Fibroblast of skin of right biceps (primary cell): ENCODE results near the gene NUDT3.
"Not testable (repeated sequence)": the region's sequence is repeated elsewhere in the genome, so short reads cannot be mapped to it uniquely, and the experiment has no call there.

Source experiments
- DNase-seq: peaks from one replicate; pipeline ENCODE4 v3.0.0-alpha.2; 2013

NUDT3 gene

DNA sequence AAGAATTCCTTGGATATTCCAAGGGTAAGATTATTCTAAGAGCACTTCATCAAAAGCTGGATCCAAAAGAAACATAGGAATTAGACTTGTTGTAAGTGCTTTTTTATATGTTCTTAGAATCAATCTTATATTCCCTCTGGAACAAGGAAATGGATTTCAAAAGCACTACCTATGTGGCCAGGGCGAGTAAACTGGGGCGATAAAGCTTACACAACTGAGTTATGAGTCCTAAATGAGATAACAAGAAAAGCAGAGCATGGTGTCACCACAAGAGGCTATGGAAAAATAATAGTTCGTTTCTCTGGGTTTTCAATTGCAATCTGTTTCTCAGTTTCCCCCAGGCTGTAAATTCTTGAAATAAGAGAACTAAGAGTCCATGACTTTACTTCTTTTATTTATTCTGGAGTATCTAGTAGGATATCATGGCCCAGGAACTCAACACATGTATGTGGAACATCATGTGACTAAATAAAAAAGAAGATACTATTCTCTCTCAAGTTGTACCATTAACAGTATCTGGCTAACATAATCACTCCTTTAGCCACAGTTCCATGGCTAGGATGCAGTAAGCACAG lies 51.5 kb downstream of the NUDT3 start:
- DNase-seq = no peak

DNA sequence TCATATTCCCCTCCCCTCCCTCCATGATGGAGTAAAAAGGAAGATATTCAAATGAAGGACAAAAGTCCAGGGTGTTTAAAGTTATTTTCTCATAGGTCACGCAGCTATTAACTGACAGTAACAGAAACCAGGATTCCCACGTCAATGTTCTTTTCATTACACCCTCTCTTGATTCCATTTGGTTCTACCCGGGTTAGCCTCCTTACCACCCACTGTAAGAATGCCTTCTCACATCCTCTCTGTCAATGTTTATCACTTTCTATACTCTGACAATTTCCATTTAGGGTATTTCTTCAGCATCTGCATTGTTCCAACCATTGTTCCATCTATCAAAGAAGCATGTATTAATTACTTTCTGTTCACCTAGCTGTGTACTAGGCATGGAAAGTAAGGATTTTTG lies 52.1 kb downstream of the NUDT3 start:
- DNase-seq = no peak

DNA sequence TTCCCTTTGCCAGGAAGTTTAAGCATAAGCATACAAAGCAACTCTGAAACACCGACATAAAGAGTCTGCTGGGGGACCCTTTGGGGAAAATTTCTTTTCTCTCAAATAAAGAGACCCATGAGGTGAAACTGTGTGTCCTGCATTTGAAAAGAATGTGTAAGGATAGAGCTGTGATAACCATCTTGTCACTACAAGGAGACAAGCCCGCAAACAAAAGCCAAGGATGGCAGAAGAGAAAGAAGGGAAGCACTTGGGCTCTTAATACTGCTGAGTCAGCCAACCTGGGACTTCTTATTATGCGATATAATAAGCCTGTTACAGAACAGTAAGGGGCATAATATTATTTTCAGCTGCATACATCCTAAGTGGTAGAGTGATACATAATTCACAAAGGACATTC lies 52.5 kb downstream of the NUDT3 start:
- no peak for DNase-seq

DNA sequence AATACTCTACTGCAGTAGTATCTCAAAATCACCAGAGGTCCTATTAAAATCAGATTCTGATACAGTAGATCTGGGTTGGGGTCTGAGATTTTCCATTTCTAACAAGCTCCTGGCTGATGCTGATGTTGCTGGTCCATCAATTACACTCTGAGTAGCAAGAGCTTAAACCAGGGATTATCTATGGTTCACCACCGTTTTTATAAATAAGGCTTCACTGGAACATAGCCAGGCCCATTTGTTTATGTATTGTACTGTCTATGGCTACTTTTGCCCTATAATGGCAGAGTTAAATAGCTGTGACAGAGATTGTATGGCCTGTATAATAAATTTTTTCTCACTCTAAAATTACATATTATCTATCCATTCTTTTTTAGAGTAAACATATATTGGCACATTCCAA lies 53.0 kb downstream of the NUDT3 start:
- DNase-seq = no peak

DNA sequence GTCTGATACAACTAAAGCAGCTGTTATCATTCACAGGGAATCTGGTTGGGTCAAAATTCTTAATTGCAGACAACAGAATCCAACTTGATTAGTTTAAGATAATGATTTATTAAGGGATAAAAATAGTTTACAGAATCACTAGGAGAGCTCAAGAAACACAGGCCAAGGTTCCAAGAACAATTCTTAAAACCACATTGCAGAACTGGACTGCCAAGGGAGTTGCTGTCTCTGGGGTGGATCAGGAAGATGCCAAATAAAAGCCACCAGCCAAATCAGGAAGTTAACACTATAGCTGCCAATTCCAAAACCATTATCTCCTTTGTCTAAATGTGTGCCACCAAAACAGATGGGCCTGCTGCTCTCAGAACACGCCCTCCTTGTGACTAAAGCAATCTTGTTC lies 53.7 kb downstream of the NUDT3 start:
- no peak for DNase-seq

DNA sequence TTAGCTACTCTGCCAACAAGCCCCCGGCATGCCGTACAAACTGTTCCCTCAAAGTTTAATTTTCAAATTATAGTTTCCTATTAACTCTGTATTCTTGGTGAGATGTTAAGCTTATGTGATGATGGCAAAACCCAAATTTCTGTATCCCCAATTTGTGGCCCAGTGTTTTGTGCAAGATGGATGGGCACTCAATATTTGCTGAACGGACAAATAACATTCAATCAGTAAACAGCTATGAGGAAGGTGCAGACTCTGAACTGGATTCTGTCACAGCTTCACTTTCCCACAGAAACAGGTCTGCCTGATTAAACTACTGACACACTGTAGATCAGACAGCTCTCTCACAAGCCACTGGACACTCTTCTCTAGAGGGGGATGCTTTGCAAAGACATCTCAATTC lies 54.1 kb downstream of the NUDT3 start:
- DNase-seq = no peak

DNA sequence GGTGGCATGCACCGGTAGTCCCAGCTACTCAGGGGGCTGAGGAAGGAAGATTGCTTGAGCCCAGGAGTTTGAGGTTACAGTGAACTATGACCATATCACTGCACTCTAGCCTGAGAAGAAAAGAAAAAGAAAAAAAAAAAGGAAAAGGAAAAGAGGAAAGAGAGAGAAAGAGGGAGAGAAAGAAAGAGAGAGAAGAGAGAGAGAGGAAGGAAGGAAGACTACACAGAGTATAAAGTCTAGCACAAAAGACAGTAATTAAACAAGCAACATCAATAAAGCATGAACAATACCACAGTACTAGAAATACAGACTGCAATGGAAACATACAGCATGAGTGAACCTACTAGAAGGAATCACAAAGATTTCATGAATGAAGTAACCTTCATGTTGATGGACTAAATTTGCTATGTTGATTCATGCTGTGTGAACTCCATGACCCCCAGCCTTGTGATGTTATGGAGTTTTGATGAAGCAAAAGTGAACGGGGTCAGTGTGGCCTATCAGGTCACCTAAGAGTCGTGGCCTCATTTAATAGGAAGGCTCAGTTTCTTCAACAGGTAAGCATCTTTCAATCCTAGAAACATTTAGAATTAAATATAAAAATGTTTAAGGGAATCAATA lies 57.6 kb downstream of the NUDT3 start:
- DNase-seq = peak; percentile 27

DNA sequence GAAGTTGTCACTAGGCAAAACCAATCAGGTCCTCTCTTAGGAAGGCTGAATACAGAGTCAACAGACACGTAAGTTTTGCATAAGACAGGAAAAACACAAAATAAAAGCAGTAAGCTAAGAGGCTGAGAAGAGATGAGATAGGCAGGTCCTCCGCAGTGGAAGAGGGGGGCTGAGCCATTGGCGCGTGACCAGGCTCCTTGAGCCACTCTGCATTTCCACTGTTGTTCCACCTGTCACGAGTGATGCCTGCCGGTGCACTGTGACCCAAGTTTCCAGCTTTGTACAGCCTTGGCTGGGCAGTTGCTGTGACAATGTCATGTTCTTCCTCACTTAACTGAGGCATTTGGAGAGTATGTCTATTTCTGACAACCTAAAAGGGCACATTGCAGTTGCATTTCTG lies 58.6 kb downstream of the NUDT3 start:
- DNase-seq = no peak

DNA sequence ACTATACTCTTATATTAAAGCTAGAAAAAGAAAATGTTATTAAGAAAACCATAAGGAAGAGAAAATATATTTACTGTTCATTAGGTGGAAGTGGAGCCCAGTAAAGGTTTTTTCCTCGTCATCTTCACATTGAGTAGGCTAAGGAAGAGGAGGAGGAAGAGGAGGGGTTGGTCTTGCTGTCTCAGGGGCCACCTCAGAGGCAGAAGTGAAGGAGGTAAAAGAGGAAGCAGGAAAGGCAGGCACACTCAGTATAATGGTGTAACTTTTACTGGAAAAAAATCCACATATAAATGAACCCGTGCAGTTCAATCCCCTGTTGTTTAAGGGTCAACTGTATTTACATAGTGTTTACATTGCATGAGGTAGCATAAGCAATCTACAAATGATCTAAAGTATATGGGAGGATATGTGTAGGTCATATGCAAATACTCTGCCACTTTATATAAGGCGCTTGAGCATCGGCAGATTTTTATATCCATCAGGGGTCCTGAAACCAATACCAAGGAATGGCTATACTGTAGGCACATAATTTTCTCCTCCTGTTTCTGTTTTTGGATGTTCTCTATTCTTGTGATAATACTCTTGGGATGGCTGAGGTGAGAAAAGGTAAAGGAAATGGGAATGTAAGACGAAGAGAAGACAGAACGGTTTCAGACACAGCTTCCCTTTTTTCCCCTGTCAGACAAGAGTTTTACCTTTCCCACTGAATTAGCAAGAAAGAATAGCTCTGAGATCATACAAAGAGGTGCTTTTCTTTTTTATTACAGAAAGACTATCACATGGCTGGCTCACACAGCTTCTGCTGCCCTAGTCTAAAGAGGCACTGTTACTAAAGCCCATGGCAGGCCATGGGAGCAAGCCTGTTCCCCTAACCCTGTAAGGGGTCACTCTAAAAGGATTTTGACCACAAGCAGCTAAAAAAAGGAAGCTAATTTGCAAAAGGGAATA lies 59.9 kb downstream of the NUDT3 start:
- no peak for DNase-seq

DNA sequence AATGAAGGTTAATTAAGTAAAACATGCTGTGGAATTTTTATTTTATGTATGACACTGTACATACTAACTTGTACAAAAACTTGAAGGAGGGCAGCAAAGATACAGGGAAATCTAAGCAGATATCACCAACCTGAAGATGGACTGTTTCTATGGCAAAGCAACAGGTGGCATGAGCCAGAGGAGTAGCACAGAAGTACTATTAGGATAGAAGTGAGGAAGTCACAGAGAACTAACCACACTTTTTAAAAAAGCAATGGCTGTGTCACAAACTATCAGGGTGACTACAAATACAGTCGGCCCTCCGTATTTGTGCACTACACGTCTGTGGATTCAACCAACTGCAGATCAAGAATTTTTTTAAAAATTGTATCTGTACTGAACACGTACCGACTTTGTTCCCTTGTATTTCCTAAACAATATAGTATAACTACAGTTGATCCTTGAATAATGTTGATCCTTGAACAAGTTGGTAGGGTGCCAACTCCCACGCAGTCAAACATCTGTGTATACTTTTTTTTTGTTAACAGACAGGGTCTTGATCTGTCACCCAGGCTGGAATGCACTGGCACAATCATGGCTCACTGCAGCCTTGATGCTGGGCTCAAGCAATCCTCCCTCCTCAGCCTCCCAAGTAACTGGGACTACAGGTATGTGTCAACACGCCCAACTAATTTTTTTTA lies 61.0 kb downstream of the NUDT3 start:
- DNase-seq = no peak

DNA sequence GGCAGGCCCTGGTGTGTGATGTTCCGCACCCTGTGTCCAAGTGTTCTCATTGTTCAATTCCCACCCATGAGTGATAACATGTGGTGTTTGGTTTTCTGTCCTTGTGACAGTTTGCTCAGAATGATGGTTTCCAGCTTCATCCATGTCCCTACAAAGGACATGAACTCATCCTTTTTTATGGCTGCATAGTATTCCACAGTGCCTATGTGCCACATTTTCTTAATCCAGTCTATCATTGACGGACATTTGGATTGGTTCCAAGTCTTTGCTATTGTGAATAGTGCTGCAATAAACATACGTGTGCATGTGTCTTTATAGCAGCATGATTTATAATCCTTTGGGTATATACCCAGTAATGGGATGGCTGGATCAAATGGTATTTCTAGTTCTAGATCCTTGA lies 62.7 kb downstream of the NUDT3 start:
- DNase-seq = not testable (repeated sequence)

DNA sequence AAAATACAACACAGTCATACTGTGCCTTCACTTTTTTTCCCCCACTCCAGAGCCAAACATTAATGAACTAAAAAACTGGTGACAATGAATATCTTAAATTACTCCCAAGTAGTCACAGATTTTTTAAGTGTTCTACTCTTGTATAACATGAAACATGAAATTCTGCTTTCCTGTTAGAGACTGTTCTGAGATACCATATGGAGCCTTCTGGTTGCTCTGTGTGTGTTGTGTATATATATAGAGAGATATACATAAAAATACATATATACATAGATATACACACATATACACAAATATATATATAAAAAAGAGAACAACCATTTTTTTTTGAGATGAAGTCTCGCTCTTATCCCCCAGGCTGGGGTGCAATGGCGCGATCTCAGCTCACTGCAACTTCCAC lies 63.5 kb downstream of the NUDT3 start:
- DNase-seq = no peak

DNA sequence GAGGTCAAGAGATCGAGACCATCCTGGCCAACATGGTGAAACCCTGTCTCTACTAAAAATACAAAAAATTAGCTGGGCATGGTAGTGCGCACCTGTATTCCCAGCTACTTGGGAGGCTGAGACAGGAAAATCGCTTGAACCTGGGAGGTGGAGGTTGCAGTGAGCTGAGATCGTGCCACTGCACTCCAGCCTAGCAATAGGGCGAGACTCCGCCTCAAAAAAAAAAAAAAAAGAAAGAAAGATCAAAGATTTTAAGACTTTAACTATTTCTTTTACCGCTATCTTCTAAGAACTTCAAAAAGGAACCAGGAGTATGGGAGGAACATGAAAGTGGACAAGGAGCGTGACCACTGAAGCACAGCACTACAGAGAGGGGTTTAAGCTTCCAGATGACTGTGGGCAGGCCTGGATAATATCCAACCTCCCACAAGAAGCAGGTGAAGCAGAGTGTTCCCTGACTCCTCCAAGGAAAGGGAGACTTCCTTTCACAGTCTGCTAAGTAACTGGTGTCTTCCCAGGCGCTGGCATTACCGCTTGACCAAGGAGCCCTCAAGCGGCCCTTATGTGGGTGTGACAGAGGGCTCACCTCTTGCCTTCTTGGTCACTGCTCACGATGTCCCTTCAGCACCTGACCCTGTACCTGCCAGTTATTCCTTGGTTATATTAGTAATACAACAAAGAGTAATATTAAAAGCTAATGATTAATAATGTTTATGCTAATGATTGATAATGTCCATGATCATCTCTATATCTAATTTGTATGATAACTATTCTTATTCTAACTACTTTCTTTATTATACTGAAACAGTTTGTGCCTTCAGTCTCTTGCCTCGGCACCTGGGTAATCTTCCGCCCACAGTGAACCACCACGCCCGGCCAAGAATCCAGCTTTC lies 64.9 kb downstream of the NUDT3 start:
- DNase-seq = not testable (repeated sequence)

DNA sequence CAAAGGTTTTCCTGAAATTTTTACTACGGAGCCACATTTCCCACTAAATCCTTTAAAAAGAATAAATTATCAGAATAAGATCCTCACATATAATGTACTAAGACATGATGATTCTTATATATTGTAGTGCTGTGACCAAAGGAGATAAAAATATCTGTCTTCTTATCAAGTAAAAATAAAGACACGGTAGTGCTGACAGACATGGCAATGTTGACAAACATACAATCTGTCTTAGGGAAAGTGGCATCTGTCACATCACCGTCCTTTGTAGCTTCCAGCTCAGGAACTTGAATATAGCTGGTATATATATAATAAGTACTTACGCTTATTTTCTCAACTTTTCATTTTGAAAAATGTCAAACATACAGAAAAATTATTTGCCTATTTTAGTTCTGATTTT lies 66.8 kb downstream of the NUDT3 start:
- DNase-seq = no peak

DNA sequence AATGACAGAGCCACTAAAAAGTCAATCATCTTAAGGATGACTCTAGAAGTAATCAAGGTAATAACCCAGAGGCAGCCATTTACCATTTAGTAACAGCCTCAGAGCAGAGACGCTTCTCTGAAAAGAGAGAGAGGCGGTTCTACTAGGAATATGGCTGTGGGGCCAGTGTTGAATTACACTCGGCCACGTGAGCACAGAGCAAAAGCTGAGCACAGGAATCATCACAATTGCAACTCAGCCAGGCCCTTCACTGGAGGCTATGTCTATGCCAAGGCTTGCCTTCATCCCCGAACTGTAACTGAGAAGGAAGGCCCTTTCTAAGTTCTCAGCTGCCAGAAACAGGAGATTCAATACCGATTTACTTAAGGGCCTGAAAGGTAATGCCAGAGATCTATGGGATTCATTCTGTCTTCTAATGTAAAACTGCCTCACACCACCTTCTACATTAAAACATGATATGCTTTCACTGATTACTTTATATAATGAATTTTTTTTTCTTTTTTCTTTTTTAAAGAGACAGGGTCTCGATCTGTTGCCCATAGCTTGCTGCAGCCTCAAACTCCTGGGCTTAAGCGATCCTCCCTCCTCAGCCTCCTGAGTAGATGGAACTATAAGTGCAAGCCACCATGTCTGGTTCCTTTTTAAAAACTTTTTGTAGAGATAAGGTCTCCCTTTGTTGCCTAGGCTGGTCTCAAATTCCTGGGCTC lies 67.6 kb downstream of the NUDT3 start:
- DNase-seq = peak; percentile 47

DNA sequence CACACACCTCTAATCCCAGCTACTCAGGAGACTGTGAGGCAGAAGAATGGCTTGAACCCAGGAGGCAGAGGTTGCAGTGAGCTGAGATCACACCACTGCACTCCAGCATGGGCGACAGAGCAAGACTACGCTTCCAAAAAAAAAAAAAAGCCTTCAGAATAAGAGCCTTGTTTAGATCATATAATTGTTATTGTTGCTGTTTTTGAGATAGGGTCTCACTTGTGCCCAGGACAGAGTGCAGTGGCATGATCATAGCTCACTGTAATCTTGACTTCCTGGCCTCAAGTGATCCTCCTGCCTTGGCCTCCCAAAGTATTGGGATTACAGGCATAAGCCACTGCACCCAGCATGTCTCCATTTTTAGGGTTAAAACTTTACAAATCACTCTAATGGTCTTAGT lies 68.2 kb downstream of the NUDT3 start:
- not testable (repeated sequence) for DNase-seq

DNA sequence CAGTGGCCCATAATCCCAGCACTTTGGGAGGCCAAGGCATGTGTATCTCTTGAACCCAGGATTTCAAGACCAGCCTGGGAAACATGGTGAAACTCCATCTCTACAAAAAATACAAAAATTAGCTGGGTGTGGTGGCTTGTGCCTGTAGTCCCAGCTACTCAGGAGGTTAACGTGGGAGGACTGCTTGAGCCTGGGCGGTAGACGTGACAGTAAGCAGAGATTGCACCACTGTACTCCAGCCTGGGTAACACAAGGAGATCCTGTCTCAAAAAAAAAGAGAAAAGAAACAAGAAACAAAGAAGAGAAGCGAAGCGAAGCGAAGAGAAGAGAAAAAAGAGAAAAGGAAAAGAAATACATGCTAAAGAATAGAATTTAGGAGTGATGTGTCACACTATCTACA lies 69.2 kb downstream of the NUDT3 start:
- no peak for DNase-seq

DNA sequence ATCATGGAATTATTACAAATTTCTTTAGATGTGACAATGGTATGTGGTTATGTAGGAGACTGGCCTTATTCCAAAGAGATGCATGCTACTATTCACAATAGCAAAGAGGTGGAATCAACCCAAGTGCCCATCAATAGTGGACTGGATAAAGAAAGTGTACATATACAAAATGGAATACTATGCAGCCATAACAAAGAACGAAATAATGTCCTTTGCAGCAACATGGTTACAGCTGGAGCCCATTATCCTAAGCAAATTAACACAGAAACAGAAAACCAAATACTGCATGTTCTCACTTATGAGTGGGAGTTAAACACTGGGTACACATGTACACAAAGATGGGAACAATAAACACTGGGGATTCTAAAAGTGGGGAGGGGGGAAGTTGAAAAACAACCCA lies 69.7 kb downstream of the NUDT3 start:
- DNase-seq = no peak

DNA sequence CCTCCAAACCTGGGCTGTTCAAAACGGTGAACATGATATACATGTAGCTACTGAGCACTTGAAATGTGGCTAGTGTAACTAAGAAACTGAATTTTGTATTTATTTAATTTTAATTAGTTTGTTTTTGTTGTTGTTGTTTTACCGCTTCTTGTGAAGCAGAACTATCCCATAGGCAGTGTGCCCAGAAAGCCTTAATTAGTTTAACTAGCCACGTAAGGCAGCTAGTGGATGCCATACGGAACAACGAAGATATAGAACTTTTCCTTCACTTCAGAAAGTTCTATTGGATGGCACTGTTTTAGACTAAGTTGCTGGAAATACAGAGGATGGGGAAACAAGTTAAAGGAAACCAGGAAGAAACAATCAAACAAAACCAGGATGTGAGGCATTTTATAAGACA lies 70.6 kb downstream of the NUDT3 start:
- DNase-seq = no peak

DNA sequence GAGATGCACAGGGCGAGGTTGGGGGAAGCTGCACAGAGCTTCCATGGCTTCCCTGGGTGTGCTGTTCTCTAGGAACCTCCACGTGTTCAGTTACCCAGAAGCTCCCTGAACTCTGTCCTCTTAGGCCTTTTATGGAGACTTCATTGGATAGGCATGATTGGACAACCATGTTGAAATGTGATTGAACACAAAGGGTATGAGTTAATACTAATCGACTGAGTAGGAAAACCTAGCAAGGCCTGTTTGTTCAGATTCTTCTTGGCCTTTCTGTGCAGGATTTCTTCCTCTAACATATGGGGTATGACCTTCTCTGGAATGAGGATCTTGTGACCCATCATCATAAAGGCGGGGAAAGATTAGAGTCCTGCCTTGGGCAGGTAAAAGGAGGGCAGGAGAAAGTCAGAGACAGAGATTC lies 73.0 kb downstream of the NUDT3 start:
- no peak for DNase-seq
